ENCODE data around the gene TANC1. TPM values are rescaled to one million over a fixed set of nuclear protein-coding genes. Genes with fewer than 3 reads are reported as not detected.

Gene TANC1
- total and polyA plus RNA-seq, 2 experiments from 2014 or later: 2.8 to 9.5 TPM

DNA sequence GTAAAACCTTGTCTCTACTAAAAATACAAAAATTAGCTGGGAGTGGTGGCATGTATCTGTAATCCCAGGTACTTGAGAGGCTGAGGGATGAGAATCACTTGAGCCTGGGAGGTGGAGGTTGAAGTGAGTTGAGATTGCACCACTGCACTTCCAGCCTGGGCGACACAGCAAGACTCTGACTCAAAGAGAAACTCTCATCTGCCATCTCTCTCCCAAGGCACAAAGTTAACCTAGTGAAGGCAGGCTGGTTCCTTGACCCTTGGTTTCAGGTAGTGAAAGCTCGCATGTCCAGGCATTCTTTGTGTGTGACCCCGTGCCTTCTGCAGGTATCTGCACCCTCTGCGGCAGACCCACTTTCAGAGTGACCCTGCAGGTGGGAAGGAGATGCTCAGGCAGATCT lies 218.0 kb downstream of the TANC1 start (continued):
- TF ChIP-seq, protein P1, sequence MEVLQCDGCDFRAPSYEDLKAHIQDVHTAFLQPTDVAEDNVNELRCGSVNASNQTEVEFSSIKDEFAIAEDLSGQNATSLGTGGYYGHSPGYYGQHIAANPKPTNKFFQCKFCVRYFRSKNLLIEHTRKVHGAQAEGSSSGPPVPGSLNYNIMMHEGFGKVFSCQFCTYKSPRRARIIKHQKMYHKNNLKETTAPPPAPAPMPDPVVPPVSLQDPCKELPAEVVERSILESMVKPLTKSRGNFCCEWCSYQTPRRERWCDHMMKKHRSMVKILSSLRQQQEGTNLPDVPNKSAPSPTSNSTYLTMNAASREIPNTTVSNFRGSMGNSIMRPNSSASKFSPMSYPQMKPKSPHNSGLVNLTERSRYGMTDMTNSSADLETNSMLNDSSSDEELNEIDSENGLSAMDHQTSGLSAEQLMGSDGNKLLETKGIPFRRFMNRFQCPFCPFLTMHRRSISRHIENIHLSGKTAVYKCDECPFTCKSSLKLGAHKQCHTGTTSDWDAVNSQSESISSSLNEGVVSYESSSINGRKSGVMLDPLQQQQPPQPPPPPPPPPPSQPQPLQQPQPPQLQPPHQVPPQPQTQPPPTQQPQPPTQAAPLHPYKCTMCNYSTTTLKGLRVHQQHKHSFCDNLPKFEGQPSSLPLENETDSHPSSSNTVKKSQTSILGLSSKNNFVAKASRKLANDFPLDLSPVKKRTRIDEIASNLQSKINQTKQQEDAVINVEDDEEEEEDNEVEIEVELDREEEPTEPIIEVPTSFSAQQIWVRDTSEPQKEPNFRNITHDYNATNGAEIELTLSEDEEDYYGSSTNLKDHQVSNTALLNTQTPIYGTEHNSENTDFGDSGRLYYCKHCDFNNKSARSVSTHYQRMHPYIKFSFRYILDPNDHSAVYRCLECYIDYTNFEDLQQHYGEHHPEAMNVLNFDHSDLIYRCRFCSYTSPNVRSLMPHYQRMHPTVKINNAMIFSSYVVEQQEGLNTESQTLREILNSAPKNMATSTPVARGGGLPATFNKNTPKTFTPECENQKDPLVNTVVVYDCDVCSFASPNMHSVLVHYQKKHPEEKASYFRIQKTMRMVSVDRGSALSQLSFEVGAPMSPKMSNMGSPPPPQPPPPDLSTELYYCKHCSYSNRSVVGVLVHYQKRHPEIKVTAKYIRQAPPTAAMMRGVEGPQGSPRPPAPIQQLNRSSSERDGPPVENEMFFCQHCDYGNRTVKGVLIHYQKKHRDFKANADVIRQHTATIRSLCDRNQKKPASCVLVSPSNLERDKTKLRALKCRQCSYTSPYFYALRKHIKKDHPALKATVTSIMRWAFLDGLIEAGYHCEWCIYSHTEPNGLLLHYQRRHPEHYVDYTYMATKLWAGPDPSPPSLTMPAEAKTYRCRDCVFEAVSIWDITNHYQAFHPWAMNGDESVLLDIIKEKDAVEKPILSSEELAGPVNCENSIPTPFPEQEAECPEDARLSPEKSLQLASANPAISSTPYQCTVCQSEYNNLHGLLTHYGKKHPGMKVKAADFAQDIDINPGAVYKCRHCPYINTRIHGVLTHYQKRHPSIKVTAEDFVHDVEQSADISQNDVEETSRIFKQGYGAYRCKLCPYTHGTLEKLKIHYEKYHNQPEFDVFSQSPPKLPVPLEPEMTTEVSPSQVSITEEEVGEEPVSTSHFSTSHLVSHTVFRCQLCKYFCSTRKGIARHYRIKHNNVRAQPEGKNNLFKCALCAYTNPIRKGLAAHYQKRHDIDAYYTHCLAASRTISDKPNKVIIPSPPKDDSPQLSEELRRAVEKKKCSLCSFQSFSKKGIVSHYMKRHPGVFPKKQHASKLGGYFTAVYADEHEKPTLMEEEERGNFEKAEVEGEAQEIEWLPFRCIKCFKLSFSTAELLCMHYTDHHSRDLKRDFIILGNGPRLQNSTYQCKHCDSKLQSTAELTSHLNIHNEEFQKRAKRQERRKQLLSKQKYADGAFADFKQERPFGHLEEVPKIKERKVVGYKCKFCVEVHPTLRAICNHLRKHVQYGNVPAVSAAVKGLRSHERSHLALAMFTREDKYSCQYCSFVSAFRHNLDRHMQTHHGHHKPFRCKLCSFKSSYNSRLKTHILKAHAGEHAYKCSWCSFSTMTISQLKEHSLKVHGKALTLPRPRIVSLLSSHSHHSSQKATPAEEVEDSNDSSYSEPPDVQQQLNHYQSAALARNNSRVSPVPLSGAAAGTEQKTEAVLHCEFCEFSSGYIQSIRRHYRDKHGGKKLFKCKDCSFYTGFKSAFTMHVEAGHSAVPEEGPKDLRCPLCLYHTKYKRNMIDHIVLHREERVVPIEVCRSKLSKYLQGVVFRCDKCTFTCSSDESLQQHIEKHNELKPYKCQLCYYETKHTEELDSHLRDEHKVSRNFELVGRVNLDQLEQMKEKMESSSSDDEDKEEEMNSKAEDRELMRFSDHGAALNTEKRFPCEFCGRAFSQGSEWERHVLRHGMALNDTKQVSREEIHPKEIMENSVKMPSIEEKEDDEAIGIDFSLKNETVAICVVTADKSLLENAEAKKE (CRISPR knock-in tag; IDR thresholded peaks at IDR 0.05): no peak
- TF ChIP-seq EZH2phosphoT487 (IDR thresholded peaks at IDR 0.05; ENCODE audit: unreplicated experiment) (no peak), NANOG (IDR thresholded peaks at IDR 0.05; ENCODE audit: borderline replicate concordance) (no peak), EZH2 (IDR thresholded peaks at IDR 0.05; ENCODE audit: low read depth, unreplicated experiment) (no peak)

DNA sequence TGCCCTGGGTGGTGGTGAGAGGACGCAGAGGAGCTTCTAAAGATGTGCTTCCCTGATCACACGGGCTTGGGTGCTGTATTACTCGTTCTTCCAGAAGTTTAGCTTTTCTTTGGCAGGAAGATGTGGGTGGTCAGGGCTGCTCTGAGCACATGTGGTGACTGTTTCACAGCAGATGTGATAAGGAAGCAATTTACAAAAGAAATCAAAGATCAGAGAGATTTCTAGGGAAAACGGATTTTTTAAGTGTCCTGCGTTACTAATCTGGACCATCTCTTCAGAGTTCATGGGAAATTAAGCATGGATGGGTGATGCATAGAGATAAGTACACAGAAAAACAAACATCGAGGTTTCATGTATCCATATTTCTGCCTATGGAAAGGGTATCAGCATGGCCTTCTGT lies 218.7 kb downstream of the TANC1 start:
- H3K27ac ChIP-seq (ENCODE audit: low read depth): no peak overlapping the region
- no peaks in the 10 kb centered on the region for H3K36me3 Mint-ChIP-seq (ENCODE audit: low read depth)
- TF ChIP-seq ZNF114 (CRISPR knock-in tag; IDR thresholded peaks at IDR 0.05) (no peak), NANOG (IDR thresholded peaks at IDR 0.05; ENCODE audit: borderline replicate concordance) (no peak), POLR2AphosphoS5 (IDR thresholded peaks at IDR 0.05; ENCODE audit: low read depth) (no peak)
- TF ChIP-seq, protein P1 (CRISPR knock-in tag; IDR thresholded peaks at IDR 0.05): no peak

More for the DNA sequence above, 218.7 kb downstream of the TANC1 start:
- no peak overlapping the region for H3K4me3 ChIP-seq
- no peaks in the 10 kb centered on the region for H3K4me1 ChIP-seq (ENCODE audit: insufficient read depth)
- no peaks in the 10 kb centered on the region for H3F3A ChIP-seq (replicated peaks; ENCODE audit: low read depth)
- Mint-ChIP-seq H3K27me3 (ENCODE audit: insufficient read depth, low read depth, poor library complexity) (no peaks in the 10 kb centered on the region), H3K4me1 (peaks cover 6% of the 10 kb centered on the region; the same call in 2 of the 3 replicates), H3K4me3 (no peak overlapping the region), H3K27ac (no peak overlapping the region), H3K9me3 (no peaks in the 10 kb centered on the region)
- H3K36me3 ChIP-seq (ENCODE audit: insufficient read depth): no peaks in the 10 kb centered on the region
- ATAC-seq (no peak), DNase-seq (ENCODE audit: low spot score) (no peak)
- H4K20me1 ChIP-seq (replicated peaks; ENCODE audit: insufficient read depth): no peaks in the 10 kb centered on the region
- no peak overlapping the region for H3K4me2 ChIP-seq
- H3K79me2 ChIP-seq (replicated peaks; ENCODE audit: insufficient read depth): no peaks in the 10 kb centered on the region
- H2AFZ ChIP-seq: no peak overlapping the region
- no peaks in the 10 kb centered on the region for H3K27me3 ChIP-seq (ENCODE audit: insufficient read depth)
- no peaks in the 10 kb centered on the region for H3K9me2 ChIP-seq (ENCODE audit: insufficient read depth)
